Thyroid gland (tissue), 4 donors: Measurements from ENCODE around the gene TRIAP1. TPM values are rescaled to one million over a fixed set of nuclear protein-coding genes. Genes with fewer than 3 reads are reported as not detected.
A peak's percentile ranks its signal among the peaks of the same experiment; 100 is the strongest.

Experiments used
- DNase-seq, 2 donors: peaks; one replicate each; pipeline ENCODE4 v3.0.0-alpha.2; 2019
- H3K27ac ChIP-seq, 3 donors: fragments of 200-600 bp; sonication (generic); 1 replicate in 2 of 3; 2 replicates in 1 of 3; pipeline ENCODE4 v1.5.1; 2016 to 2019; ENCODE audit warnings: mild to moderate bottlenecking in 1 of 3, moderate library complexity in 1 of 3
- H3K27me3 ChIP-seq: fragments of 200-600 bp; sonication (generic); one replicate; pipeline ENCODE4 v1.5.1; 2019
- H3K36me3 ChIP-seq, 2 donors: fragments of 200-600 bp; sonication (generic); one replicate each; pipeline ENCODE4 v1.5.1; 2016 to 2019
- H3K4me1 ChIP-seq, 2 donors: fragments of 200-600 bp; sonication (generic); one replicate each; pipeline ENCODE4 v1.5.1; 2017 to 2019
- H3K4me3 ChIP-seq, 3 donors: fragments of 200-600 bp; sonication (generic); replicated peaks in 1 of 3; 1 replicate in 2 of 3; 2 replicates in 1 of 3; pipeline ENCODE4 v1.5.1; 2016; ENCODE audit warnings: mild to moderate bottlenecking in 1 of 3
- H3K9me3 ChIP-seq: fragments of 200-600 bp; sonication (generic); one replicate; pipeline ENCODE4 v1.5.1; 2017
- CTCF ChIP-seq, 6 experiments: fragments of 200-600 bp in 3 of 6; fragments of 450-650 bp in 3 of 6; sonication (generic) in 3 of 6; IDR thresholded peaks; one replicate each; pipeline ENCODE4 v1.5.1; 2016 to 2019; ENCODE audit warnings: antibody characterized with exemption in 6 of 6, mild to moderate bottlenecking in 2 of 6, inconsistent platforms in 1 of 6, moderate library complexity in 1 of 6
- POLR2A ChIP-seq, 2 donors: fragments of 450-650 bp; IDR thresholded peaks; one replicate each; pipeline ENCODE4 v1.6.1; 2017; ENCODE audit warnings: antibody characterized with exemption in 2 of 2, mild to moderate bottlenecking in 2 of 2, moderate library complexity in 1 of 2
- WGBS, 2 donors: methylation state at CpG; one replicate each; pipeline ENCODE4 v1.1.5; 2017; 5-methylcytosine and 5-hydroxymethylcytosine counted together
- intact Hi-C: fragments of 100-400 bp; cut with DNase I; formaldehyde crosslinking; loops from one replicate; pipeline ENCODE4 v1.15.1; 2023
- total RNA-seq, 4 donors: library from RNA; depleted of rRNA; stranded (reverse); fragments of >200 nt; gene quantifications; one replicate each; pipeline ENCODE4 v1.2.3, GENCODE V29; 2016

The TRIAP1 gene
- total RNA-seq, 4 donors from 2014 or later: 8.1 to 15.2 (median 12.2) TPM

GRCh38 chr12:120473807-120474615 lies 27.8 kb upstream of the TRIAP1 start:
- TF ChIP-seq CTCF (IDR thresholded peaks at IDR 0.05) (no peak), POLR2A (IDR thresholded peaks at IDR 0.05) (no peak)
- Histone ChIP-seq H3K4me3 (no peak overlapping the region), H3K9me3 (no peaks in the 10 kb centered on the region), H3K36me3 (no peaks in the 10 kb centered on the region), H3K27me3 (no peaks in the 10 kb centered on the region), H3K27ac (no peak overlapping the region), H3K4me1 (peaks cover 6 to 11% of the 10 kb centered on the region in 2 donors)
- DNase-seq: no peak
- WGBS, 2 donors: 78 to 80% methylated on average over 6 of the region's 6 CpGs
- intact Hi-C loops: no loop called here

GRCh38 chr12:120472521-120472920 lies 26.3 kb upstream of the TRIAP1 start:
- Histone ChIP-seq H3K27ac (no peak overlapping the region), H3K4me1 (peaks cover 11% of the 10 kb centered on the region in 2 donors), H3K27me3 (no peaks in the 10 kb centered on the region), H3K36me3 (no peaks in the 10 kb centered on the region), H3K4me3 (no peak overlapping the region), H3K9me3 (no peaks in the 10 kb centered on the region)
- DNase-seq: no peak
- intact Hi-C loops: no loop called here
- no peak for TF ChIP-seq POLR2A (IDR thresholded peaks at IDR 0.05)
- no peak for TF ChIP-seq CTCF (IDR thresholded peaks at IDR 0.05)

- WGBS, 2 donors: 70 to 82% methylated on average over 22 to 26 of the region's 26 CpGs
- Histone ChIP-seq H3K9me3 (no peaks in the 10 kb centered on the region), H3K27me3 (no peaks in the 10 kb centered on the region), H3K27ac (peak overlapping the region; percentile 80 to 88 (median 86)), H3K36me3 (peaks cover 1 to 2% of the 10 kb centered on the region in 2 donors), H3K4me1 (peaks cover 11 to 17% of the 10 kb centered on the region in 2 donors), H3K4me3 (peak overlapping the region; percentile 15 to 91 (median 87))
- intact Hi-C loops: no loop called here
- DNase-seq: no peak
- TF ChIP-seq POLR2A (IDR thresholded peaks at IDR 0.05) (no peak), CTCF (IDR thresholded peaks at IDR 0.05) (no peak)
Measured at GRCh38 chr12:120470150-120470784, 24.1 kb upstream of the TRIAP1 start.

GRCh38 chr12:120469450-120470149 lies 23.4 kb upstream of the TRIAP1 start, which contains the start of gene SRSF9:
Gene SRSF9 (minus strand): TSS chr12:120469748. CDS start chr12:120469609, 139 bp downstream.
- peaks cover 11 to 16% of the 10 kb centered on the region in 2 donors for H3K4me1 ChIP-seq
- intact Hi-C loops: no loop called here

More at GRCh38 chr12:120469450-120470149, 23.4 kb upstream of the TRIAP1 start, which contains the start of gene SRSF9:
- Histone ChIP-seq H3K27me3 (no peaks in the 10 kb centered on the region), H3K9me3 (no peaks in the 10 kb centered on the region), H3K36me3 (peaks cover 8 to 9% of the 10 kb centered on the region in 2 donors), H3K4me3 (peak within 1 kb of the TSS; percentile 63 to 91 (median 87)), H3K27ac (peak within 1 kb of the TSS; percentile 80 to 88 (median 86))
- 0% methylated on average over 4 to 13 of the region's 88 CpGs for WGBS, 2 donors
- TF ChIP-seq CTCF (IDR thresholded peaks at IDR 0.05) (peak; percentile 62 to 95 (median 85)), POLR2A (IDR thresholded peaks at IDR 0.05) (peak in 1 of 2 donors; percentile 78)
- DNase-seq: peak; percentile 93 to 95
